ENCODE data around the gene MEOX1.

MEOX1 gene

DNA sequence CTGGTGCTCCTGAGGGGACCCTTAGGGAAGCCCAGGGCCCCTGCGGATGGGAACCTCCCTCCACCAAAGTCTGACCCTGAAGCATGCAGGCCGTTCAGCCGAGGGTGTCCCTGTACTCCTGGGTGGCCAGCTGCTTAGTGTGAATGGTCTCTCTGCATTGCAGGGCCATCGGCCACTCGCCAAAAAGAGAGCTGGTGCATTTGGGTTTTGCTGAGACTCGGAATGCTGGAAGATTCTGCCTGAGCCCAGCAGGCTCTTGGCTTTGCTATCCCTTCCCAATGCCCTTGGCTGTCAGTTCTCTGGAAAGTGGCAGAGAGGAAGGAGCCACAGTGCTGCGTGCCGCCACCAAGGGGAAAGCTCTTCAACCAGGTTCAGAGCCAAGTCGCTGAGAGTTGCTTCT is 2.8 kb downstream of the MEOX1 start:
- DNase-seq (ENCODE audit: low read depth in 2 of 2) = no peak

DNA sequence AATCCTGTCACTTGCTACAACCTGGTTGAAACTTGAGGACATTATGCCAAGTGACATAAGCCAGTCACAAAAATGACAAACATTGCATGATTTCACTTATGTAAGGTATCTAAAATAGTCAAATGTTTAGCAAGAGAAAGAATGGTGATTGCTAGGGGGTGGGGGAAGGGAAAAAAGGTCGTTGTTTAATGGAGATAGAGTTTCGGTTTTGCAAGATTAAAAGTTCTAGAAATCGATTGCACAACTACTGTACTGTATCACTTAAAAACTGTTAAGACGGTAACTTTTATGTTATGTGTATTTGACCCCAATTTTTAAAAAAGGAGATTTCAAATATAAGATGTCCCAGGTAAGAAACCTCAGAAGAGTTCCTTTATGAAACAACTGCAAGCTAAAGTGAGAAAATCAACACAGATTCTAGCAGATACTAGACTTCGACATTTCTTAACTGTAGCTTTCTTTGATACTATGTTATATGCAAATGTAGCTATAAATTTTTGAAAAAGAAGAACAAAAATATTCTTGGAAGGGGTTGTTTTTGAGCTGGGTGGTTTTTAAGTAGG is 5.9 kb downstream of the MEOX1 start:
- no peak for DNase-seq (ENCODE audit: low read depth in 2 of 2)

DNA sequence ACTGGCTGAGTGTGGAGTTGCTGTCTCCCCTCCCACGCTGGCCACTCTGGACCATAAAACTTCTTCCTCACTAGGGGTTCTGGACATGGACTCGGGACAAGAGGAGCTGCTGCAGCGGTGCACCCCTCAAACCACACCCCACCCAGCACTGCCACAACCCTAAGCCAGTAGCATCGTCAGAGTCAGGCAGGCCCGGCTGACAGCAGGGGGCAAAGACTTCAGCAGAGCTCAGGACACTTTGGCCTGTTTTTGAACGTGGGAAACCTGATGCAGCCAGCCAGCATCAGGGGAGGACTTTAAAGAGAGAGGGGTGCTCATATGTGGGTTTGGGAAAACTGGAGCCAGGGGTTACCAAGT is 9.6 kb downstream of the MEOX1 start:
- DNase-seq (ENCODE audit: low read depth in 2 of 2) = no peak

DNA sequence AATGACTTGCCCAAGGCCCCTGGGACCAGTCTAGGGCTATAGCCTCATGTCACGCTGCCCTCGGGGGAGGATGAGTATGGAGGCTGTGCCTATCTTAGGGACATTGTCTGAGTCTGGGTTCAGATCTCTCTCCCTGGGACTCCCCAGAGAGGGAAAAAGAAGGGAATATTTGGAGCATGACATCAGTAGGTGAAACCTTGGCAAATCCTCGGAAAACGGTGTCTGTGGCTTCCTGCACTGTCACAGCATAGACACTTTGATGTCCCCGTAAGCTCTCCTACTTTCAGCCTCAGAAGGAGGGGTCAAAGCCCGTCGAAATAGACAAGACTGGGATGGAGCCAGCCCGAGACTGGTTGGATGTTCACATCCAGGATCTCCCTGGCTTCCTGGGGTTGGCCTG is 11.3 kb downstream of the MEOX1 start:
- DNase-seq (ENCODE audit: low read depth in 2 of 2) = no peak

DNA sequence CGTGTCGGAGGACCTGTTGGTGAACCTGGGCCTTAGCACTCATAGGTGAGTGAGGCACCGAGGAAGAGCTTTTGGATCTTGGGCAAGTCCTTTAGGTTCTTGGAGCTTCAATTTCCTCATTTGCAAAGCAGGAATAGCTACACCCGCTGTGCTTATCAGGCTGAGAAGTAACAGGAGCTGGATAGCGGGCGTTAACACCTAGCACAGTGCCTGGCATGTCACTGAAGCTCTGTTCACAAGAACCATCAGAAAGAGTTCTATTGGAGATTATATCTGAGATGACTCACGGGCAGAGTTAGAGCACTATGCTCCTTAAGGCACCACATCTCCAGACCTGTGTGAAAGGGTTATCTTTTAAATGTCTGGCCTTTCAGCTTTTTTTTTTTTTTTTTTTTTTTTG is 12.8 kb downstream of the MEOX1 start:
- DNase-seq (ENCODE audit: low read depth in 2 of 2) = no peak

DNA sequence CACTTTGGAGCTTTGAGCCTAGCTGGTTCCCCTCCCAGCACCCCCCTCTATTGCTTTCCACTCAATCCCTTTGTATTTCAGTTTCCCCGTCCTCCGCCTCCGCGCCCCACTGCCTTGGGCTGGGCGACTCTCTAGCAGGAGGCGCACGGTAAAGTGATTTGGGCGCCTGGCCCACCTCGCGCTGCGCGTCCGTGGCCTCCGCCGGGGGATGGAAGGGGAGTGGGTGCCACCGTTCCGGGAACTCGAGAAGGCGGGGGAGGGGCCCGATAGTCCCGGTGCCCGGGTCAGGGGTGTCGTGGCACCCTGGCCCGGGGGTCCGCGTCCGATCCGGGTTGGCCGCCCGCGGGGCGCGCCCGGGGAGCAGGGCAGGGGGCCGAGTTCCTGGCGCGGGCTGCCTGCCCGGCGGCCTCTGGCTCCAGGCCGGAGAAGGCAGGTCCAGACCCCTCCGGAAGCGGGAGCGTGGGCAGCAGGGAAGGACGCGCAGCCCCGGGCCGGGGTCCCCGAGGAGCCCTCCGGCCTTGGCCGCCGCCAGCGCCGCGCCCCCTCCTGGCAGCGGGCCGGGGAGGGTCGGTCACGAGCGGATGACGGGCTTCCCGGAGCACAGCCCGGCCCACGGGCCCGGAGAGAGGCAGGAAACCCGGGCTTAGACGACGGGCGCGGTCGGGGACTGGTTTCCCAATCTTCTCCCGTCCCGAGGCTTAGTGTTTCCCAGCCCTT is 15.8 kb downstream of the MEOX1 start:
- DNase-seq (ENCODE audit: low read depth in 2 of 2) = no peak

DNA sequence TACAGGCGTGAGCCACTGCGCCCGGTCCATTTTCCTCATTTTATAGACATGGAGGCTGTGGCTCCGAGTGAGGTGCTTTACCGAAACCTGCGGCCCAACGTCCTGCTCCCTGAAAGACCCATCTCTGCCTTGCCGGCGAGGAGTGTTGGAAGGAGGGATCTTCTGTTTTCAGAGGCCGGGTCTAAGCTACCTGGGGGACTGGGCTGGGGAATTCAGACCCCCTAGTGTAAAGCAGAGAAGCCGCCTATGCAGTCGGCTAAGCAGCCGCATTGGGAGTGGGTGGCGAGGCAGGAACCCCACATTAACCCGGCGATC is 16.3 kb downstream of the MEOX1 start:
- DNase-seq (ENCODE audit: low read depth in 2 of 2) = no peak

DNA sequence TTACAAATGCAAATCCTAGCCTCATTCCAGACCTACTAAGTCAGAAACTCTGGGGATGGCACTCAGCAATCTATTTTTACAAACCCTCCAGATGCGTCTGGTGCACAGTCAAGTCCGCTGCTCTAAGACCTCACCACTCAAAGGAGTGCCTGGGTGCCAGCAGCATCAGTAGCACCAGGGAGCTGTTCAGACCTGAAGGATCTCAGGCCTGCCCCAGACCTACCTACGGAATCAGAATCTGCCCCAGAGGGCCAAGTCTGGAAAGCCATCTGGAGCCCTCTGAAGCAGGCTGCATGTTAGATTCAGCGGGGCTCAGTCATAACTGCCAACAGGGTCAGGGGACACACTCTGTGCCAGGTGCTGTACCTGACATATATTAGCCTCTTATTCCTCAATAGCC is 17.6 kb downstream of the MEOX1 start:
- no peak for DNase-seq (ENCODE audit: low read depth in 2 of 2)

DNA sequence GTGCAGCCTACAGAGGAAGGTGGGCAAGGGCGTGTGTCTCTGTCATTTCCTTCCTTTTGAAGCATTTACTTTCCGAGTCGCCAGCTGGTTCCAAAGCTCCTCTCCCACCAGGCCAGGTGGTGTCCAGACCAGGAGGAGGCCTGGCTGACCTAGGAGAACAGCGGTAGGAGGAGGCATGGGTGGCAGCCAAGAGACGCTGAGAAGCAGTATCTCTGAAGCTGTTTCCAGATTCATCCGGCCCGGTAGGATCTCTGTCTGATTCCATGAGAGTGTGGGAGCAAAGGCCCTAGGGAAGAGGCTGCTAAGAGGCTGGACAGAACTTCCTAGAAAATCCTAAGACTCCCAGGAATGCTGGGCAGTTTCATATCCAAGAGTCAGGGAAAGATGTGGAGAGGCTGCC is 20.3 kb downstream of the MEOX1 start:
- no peak for DNase-seq (ENCODE audit: low read depth in 2 of 2)

DNA sequence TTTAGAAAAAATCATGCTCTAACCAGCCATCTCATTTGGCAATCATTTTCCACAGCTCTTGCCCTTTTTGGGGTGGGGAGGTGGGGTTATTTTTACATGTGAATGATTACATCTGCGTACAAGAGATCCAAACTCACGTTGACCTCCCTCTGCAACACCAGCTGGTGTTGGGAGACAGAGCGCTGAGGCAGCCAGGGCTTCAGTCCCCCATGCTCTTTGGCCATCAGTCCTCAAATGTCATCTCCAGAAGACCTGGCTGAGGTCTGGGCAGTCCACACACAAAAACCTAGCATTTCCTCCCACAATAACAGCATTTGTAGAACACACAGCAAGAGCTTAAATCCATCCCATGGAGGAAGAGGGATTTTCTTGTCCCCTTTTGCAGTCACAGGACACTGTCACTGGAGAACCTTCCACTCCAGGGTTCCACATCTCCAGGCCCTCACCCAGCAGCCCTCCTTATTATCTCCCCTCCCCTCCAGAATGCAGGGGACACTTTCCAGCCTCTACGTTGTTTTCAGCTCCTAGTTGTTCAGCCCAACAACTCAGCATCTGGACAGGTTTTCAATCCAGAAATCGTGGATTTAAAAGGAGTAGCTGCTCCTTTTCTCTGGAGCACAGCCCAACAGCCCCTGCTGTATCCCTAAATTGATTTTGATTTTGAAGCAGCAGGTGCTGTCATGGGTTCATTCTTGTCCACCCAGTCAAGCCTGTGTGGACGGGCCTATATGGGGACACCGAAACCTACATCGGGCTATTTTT is 21.1 kb downstream of the MEOX1 start:
- DNase-seq (ENCODE audit: low read depth in 2 of 2) = no peak

DNA sequence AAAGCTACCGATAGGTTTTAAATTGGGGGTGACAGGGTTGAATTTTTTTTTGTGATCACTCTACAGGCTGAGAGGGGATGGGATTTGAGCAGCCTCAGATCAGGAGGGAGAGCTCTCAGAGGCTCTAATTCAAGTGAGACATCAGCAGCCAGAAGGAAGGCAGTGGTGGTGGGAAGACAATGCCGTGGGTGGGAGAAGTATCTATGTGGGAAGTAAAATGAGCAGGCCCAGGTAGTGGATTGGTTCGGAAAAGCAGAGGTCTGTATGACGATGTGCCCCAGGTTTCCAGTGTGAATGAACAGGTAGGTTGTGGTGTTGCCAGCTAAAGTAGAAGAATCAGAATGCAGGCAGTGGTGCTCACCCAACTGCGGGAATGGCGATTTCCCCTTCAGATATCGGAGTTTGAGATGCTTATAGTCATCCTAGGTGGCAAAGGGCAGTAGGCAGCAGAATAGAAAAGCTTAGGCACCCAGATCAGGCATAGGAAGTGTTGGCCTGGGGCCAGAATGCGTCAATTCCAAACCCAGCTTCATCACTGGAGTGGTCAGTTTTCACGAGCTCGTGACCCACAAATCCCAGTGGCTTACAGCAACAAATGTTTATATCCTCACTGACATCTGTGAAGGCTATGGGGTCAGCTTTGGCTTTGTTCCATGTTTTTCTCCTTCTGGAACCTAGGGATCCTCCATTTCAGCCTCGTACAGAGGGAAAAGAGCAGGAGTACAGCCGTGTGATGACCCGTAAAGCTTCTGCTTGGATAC is 24.0 kb downstream of the MEOX1 start:
- DNase-seq (ENCODE audit: low read depth in 2 of 2) = no peak

DNA sequence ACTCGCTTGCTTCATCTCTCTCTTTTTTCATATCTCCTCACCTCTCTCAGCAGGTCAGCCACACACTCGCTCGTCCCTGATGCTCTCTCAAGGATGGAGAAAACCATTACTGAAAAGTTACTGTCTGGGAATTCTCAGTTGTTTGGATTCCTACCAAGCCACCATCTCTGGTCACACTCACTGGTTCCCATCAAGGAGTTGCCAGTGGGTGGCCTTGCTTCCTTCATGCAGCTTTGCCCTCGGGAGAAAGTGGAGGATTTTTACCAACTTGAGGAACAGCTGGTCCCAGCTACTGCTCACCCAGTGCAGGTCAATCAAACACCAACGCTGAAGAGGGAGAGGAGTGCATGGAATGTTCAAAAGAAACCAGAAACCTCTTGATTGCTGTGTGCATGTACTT is 25.3 kb downstream of the MEOX1 start:
- no peak for DNase-seq (ENCODE audit: low read depth in 2 of 2)

DNA sequence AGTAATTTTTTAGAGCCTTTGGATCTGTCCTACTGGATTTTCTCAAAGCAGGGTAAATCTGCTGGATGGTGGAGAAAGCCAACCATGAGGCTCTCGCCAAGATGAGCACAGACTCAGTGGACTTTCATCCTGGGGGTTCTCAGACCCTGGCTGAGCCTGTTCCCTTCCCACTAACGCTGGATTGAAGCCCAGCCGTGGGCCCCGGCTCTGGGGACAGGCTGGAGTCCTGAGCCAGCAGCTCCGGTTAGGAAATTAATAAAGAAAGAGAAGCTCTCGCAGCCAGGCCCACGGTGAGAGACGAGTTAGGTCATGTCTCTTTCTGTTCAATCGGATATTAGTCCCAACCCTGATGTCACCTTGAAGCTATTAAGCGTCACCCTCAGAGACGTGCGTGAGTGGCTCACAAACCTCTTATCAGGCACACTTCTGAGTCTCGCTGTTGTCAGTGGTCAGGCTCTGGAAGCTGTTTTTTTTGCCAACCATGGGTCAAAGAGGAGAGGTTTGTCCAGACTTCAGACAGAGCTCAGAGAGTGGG is 27.1 kb downstream of the MEOX1 start:
- DNase-seq (ENCODE audit: low read depth in 2 of 2) = no peak

DNA sequence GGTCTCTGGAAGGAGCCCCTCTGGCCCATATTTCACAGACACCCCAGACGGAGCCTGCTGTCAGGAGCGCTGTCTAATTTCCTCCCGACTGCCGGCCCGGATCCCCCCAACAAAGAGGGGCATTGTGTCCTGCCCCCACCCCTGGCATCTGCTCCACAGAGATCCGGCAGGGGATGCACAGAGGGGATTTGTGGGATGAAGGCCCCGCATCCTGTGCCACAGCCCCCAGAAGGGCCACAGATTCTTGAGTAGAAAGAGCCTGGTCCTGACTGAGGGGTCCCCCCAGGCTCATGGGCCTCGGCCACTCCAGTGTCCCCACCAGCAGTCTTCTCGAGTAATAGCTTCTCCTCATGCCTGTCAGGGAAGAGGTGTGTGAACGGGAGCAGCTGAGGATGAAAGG is 29.5 kb downstream of the MEOX1 start:
- no peak for DNase-seq (ENCODE audit: low read depth in 2 of 2)

DNA sequence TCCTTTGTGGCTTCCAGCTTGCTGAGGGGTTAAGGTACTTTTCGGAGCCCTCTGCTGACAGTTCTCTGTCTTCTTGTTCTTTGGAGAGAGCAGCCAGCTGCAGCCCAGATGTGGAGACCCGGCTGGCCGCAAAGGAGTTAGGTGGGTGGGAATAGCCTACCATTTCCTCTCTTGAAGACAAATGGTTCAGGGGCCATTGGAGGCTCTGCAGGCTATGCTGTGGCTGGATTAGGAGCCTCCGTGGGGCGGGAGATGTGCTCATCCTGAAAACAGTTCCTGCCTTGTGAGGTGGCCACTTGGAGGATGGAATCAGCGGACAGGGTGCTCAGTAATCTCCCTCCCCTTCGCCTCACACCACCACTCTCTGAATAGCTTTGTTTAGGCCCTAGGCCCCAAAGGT is 30.3 kb downstream of the MEOX1 start:
- DNase-seq (ENCODE audit: low read depth in 2 of 2) = no peak

DNA sequence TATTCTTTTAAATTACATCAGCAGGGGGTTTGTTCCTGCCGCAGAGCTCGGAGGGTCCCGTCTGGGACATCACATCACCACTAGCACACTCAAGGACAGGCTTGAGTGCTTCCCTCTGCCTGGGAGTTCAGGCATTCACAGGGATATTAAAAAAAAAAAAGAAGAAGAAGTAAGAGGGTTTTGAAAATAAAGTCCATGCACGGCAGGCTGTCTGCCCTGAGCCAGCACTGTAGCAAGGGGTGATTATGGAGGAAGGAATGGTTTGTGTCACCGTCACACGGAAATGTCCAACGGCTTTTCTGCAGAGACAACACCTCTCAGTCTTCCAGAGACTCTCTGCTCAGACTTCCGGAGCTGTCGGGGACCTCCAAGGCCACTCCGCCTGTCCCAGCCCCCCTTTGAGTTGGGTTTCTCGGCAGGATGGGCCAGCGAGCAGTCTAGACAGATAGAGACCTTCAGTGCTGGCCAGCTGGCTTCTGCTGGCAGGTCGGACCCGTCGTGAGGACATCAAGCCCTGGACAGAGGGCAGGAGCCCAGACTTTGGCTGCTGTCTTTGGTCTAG is 33.6 kb downstream of the MEOX1 start:
- DNase-seq (ENCODE audit: low read depth in 2 of 2) = no peak

DNA sequence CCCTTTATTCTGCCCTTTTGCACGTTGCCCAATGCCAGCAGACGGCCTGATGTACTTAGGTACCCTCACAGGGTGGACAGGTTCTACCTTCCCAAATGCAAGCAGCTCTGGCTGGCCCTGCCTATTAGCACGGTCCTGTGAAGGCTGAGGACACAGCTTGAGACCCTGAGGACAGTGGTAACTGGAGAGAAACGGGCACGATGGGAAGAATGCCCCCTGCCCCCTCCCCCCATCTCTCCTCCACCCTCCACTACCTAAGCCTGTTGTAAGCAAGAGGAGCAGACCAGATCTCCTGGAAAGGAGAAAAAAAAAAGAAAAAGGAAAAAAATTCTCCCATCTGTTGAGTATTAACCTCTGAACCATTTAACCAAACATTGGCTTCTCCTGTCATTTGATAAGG is 34.1 kb downstream of the MEOX1 start:
- DNase-seq (ENCODE audit: low read depth in 2 of 2) = no peak

DNA sequence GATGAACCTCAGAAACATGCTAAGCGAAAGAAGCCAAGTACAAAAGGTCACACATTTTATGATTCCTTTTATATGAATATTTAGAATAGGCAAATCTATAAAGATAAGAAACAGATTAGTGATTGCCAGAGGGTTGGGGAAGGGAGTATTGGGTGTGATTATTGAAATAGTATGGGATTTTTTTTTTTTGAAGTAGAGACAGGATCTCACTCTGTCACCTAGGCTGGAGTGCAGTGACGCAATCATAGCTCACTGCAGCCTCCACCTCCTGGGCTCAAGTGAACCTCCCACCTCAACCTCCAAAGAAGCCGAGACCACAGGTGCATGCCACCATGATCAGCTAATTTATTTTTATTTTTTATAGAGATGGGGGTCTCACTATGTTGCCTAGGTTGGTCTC is 35.7 kb downstream of the MEOX1 start:
- DNase-seq (ENCODE audit: low read depth in 2 of 2) = no peak

DNA sequence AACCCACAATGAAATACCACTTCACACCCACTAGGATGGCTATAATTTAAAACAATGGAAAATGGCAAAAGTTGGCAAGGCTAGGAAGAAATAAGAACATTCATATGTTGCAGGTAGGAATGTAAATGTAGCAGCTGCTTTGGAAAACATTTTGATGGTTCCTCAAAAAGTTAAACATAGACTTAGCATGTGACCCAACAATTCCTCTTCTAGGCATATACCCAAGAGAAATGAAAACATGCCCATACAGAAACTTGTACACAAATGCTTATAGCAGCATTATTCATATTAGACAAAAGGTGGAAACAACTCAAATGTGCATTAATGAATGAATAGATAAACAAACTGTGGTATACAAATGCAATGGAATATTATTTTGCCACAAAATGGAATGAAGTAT is 36.1 kb downstream of the MEOX1 start:
- DNase-seq (ENCODE audit: low read depth in 2 of 2) = no peak

DNA sequence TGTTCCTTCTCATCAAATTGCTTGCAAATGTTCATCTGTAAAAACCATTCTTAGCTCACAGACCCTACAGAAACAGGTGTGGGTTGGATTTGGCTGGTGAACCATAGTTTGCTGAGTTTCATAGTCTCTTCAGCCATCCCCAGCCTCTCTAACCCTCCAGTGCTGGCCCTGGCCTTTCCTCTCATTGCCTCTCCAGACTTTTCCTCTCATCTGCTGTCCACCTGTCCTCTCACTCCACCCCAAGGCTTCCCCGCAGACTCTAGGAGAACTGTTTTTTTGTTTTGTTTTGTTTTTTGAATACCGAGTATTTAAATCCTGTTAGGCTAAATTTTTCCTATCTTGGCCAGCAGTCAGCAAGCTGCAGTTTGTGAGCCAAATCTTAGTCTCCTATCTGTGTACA is 41.1 kb downstream of the MEOX1 start:
- no peak for DNase-seq (ENCODE audit: low read depth in 2 of 2)

DNA sequence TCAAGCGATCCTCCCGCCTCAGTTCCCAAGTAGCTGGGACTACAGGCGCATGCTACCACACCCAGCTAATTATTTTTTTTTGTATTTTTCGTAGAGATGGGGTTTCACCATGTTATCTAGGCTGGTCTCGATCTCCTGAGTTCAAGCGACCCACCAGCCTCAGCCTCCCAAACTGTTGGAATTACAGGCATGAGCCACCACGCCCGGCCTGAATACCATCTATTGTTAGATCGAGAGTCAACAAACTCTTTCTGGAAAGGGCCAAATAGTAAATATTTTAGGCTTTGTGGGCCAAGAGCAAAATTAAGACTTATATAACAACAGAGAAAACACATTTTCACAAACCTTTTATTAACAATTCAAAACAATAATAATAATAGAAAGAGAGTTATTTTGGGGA is 41.6 kb downstream of the MEOX1 start:
- no peak for DNase-seq (ENCODE audit: low read depth in 2 of 2)

DNA sequence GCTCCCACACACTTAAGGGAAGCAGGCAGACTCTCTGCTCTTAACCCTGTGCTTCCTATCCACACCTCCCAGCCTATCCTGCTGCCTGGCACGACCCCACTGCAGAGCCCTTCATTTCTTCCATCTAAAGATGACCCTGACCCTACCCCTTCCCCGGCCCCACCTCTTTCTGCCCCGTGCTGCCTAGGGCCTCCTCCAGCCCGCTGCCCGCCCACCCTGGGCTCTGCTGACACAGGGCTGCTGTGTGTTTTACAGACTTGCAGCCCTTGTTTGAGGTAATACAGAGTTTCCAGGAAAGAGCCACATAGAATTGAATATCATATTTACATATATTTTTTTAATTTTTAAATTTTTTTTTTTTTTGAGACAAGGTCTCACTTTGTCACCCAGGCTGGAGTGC is 42.0 kb downstream of the MEOX1 start:
- DNase-seq (ENCODE audit: low read depth in 2 of 2) = no peak
